A549 treated with Mapracorat at 1 μM for 4 hours (cell line): Measurements from ENCODE around the gene C5orf52. TPM values are rescaled to one million over a fixed set of nuclear protein-coding genes. Genes with fewer than 3 reads are reported as not detected.

Experiments used
- total RNA-seq: library from RNA; stranded (reverse); fragments of 200-300 nt; extraction: Qiagen RNA extraction; gene quantifications from 5 replicates; pipeline ENCODE4 v1.2.3, GENCODE V29; 2022

Gene C5orf52
- total RNA-seq, result not detected in 5 replicates

GRCh38 chr5:157670662-157671591 is at the start of gene C5orf52:
Gene C5orf52 (plus strand): TSS chr5:157671533. CDS start chr5:157671615, 82 bp downstream.

GRCh38 chr5:157652377-157652692 is 19.0 kb upstream of the C5orf52 start, which contains the start of gene SOX30:
Gene SOX30 (minus strand): TSS chr5:157652438. CDS start chr5:157652078, 360 bp downstream.

Other genes with a start within 250 kb of the C5orf52 start
- gene NIPAL4, start 211.3 kb upstream of the C5orf52 start, total RNA-seq, result 10.0 to 15.1 TPM (median 11.9 TPM) in 5 replicates
- gene ADAM19, start 95.8 kb upstream of the C5orf52 start, total RNA-seq, result 9.5 to 12.9 TPM (median 11.9 TPM) in 5 replicates
- gene SOX30, start 19.1 kb upstream of the C5orf52 start, total RNA-seq, result not detected in 5 replicates
- gene THG1L, start 59.9 kb downstream of the C5orf52 start, total RNA-seq, result 23.5 to 29.0 TPM (median 24.3 TPM) in 5 replicates
- 2.4 to 3.2 TPM (median 2.9 TPM) in 5 replicates for gene LSM11, start 72.2 kb downstream of the C5orf52 start, total RNA-seq
- gene CLINT1, start 187.6 kb downstream of the C5orf52 start, total RNA-seq, result 64.3 to 77.5 TPM (median 72.4 TPM) in 5 replicates